Ammon's horn (tissue), 1 donor: ENCODE results near the gene TANGO2.

Source experiments
- DNase-seq: peaks from one replicate; pipeline ENCODE4 v3.0.0-alpha.2; 2016; ENCODE audit warnings: low spot score

TANGO2 gene, protein sequence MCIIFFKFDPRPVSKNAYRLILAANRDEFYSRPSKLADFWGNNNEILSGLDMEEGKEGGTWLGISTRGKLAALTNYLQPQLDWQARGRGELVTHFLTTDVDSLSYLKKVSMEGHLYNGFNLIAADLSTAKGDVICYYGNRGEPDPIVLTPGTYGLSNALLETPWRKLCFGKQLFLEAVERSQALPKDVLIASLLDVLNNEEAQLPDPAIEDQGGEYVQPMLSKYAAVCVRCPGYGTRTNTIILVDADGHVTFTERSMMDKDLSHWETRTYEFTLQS

DNA sequence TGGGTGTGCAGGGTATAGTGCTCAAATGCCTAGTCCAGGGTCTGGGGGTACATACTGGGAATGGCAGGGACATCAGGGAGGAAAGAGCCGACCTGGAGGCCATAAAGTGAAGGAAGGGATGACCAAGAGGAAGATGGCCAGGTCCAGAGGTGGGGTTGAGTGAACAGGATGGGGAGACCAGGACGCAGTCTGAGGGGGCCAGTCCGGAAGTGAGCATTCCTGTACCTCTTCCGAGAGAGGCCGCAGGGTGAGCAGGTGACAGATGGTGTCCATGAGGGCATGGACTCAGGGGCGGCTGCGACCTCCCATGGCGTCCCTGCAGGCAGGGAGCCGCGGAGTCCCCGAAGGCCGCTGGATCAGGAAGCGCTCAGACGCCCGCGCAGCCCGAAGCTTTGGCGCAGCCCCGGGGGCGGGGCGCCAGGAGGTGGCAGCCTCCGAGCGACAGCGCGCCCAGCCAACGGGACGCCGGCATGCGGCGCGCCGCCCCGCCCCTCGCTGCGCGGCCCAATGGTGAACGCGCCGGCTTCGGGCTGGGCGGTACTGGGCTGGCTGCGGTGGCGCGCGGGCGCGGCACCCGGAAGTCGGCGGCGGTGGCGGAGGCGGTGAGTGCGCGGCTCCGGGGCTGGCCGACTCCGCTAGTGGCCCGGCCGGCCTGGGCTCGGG is at the start of gene TANGO2:
TANGO2 (plus strand) TSS at position 578 of the 663 bp plus-strand sequence. CDS start 15,689 bp downstream, outside the sequence.
- peak; percentile 93 for DNase-seq

DNA sequence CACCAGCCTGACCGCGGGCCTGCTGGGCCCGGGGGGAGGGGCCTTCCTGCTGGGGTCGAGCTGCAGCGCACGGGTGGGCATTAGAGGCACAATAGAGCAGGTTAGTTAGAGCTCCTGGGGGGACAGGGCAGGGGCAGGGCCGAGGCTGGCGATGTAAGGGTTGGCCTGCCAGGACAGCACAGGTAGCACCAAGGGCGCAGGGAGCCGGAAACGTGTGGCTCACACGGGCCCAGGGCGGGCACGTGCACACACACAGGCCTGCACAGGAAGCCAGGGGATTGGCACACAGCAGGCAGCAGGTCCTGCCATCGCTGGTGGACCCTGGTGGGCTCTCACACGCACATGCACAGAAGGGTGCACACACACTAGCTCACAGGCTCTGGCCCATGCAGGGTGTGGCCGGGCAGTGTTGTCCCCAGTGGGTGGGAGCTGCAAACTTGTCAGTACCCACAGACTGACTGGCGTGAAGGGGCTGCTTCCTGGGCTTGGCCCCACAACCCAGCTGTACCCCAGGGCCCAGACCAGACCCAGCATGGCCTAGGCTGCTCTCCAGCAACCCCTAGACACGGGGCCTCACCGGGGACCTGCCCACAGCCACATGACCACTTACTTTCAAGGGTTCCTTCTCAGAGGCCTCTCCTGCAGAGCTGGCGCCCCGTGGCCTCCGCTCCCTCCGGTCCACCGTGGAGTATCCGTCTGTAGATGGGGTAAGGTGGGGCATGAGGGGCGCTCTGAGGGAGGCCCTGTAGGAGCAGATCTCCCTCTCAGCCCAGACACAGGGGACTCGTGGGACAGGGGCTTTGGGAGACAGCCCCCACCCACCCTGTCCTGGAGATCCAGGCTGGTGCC is 49.4 kb upstream of the TANGO2 start:
- no peak for DNase-seq

DNA sequence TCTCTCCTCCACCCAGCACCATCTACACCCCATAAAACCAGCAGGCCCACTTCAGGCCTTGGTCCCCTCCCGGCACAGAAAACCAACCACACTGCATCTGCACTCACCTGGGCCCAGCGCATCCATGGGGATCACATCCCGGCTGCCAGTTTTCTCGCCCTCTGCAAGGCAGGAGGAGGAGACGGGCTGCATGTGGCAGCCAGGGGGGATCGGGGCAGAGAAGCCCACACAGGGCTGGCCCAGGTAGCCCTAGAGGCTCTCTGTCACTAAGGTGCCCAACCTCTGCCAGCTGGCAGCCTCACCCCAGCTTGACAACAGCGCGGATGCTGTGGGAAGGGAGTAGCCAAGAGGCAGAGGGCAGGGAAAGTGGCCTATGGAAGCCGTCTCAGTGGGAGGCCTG is 48.7 kb upstream of the TANGO2 start:
- no peak for DNase-seq

DNA sequence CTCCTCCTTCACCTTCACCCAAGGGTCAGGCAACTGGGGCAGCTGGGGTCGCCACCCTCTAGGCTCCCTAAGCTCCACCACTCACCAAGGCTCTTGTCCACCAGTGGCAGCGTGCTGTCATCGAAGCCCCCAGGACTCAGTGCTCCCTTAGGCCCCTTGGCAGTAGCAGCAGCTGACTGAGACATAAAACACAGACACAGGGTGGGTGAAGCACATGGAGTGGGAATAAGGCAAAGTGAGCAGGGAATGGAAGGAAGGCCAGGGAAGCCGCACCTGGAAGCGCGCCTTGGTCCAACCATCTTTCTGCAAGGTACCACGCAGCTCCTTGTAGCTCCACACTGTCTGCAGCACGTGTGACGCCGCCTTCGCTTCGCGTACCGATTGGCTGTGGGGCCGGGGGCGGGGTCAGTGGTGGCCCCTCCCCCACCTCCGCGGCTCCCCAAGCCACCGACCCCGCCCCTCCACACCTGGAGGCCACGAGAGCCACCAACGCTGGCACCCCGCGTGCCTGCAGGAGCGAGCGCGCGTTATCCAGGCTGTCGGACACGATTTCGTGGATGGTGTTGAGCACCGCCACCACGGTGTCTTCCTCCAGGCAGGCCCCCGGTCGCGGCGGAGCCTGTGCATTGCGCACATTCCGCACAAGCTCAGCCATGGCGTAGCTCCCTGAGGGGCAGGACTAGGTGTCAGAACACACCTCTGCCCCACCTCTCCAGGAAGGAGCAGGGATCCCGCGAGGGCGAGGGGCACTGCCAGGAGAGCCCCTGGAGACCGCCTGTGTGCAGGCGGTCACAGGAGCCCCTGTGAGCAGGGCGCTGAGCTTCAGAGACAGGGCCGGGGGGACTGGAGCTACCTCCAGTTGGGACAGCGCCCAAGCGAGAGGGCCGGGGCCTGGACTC is 48.0 kb upstream of the TANGO2 start:
- DNase-seq, result no peak

DNA sequence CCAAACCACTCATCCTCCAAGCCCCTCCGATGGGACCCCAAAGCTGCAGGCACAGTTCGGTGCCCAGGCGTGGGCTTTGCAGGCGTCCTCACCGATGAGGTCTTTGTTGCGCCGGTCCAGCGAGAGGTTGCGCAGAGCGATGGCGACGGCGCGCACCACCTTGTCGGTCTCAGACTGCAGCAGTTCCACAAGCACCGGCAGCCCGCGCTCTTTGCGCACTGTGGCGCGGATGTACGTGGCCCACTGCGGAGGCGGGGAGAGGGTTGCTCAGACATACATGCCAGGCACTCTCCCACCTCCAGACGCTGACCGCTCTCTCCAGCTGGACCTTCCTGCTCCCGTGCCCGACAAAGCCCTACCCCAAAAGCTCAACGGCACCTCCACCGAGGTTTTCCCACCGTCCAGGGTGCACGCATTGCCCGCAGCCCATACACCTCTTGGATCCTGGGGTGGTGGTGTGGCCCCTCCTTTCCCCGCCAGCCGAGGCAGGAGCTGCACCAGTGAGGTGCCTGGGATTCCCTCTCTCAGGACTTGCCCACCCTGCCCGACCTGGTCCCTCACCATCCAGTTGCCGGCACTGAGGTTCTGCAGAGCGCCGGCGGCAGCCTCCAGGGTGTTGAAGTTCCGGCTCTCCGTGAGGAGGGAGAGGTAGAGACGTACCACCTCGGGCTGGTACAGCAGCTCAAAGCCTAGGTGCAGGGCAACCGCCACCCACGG is 47.2 kb upstream of the TANGO2 start:
- DNase-seq, result no peak

DNA sequence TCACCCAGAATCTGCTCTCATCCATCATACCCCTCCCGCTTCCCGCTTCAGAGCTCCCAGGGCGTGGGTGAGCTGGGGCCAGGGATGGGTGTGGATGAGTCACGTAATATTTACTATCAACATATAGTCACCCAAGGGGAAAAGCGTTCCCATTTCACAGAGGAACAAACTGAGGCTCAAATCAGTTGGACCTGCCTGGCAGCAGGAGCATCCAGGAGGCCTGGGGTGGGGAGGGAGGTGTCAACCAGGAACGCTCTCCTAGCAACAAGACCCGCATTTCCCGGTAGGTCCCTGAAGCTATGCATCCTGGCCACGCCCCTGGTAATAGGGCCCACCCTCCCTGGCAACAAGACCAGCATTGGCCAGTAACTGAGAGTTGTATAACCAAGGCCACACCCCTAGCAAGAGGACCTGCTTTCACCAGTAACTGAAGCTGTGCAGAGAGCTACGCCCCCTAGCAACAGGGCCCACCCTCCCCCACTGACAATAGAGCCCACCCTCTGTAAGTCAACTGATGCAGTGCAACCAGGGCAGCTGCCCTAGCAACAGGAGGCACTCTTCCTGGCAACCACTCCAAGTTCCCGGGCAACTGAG is 46.5 kb upstream of the TANGO2 start:
- DNase-seq, result peak; percentile 69

DNA sequence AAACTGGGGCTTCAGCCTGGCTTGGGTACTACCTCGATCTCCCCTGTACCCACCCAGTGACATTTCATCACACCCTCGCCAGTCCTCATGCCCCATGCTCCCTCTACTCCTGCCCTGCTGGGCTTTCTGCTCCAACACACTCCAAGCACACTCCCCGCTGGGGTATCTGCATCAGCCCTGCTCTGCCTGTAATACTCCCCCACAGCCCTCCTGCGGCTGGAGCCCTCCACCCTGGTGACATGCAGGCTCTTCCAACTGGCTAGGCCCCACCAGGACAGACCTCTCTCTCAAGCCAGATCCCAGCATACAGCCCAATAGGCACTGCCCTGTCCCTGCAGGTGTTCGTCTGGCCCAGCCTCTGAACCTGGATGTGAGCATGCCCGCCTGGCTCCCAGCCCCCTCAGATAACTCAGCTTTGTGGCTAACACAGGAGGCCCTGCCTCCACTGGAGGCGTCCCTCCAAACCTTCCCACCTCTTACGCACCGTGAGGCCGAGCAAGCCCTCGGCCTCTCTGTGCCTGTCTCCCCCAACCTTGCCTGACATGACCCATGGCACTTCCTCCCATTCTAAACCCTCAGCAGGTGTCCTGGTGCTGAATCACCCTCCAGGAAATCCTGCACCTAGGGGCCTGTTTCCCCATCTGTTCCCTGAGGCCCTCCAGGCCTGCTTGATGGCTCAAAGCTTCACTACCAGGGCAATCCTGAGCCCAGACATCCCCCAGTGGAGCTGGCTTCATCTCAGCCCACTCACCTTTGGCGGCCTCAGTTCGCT is 45.8 kb upstream of the TANGO2 start:
- no peak for DNase-seq

DNA sequence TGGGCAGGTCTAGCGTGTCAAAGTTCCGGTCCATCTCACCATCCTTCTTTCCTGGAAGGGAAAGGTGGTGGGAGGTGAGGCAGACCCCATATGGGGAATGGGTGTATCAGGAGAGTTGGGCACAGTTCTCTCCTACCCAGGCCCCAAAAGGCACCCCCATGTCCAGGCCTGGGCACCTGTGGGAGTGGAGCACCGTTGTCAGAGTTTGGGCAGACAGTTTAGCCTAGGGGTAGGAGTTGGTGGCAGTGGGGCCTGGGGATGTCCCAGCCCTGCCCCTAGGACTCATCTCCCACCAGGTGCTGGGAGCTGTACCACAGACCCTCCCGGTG is 45.2 kb upstream of the TANGO2 start:
- DNase-seq, result no peak

DNA sequence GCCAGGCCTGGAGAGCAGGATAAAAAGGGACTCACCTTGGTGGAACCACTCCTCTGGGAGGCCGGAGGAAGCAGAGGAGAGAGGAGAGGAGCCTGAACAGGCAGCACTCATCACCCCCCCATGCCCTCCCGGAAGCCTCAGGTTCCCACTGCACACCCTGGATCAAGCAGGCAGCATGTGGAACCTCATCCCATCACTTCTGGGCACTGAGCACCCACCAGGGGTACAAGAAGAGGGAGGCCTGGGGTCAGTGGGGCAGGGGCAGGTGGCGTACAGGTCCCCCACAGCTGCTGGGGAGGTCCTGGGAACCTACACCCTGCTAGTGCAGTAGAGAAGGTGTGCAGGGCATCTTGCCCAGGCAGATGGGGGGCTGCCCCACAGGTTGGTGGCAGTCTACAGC is 44.2 kb upstream of the TANGO2 start:
- no peak for DNase-seq

DNA sequence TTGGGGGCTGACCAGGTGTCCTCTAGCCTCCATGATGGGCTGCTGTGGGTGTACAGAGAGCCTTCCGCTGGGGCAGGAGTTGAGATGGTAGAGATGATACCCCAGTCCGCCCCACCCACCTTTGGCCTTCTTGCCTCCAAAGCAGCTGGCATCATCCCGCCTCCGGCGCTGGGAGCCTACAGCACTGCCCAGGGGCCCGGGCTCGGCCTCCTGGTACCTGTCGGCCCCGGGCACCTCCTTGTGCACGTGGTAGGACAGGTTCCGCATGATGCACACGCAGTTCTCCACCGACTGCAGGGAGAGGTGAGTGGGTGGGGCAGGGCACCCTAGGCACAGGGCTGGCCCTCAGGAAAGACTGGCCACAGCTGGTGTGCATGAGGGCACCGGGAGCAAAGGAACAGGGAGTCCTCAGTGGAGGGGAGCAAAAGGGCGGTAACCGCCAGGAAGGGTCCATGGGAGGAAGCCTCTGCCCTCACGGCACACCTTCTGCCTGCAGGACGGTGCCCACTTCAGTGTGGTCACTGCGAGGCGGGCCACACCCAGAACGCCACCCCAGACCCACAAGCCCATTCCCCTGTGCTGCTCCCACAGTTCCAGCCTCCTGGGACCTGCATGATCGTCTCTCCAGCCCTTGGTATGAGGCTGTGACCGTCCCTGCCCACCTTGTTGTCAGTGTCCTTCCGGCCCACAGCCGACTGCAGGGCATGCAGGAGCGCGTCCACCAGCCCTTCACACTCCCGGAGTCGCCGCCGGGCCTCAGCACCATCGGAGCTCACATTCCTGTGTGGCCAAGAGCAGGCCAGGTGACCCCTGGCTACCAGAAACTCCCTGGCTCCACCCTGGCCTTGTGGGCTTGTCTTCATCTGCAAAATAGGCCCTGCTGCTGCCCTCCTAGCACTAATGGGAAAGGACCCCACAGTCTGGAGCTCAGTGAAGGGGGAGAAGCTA is 43.3 kb upstream of the TANGO2 start:
- no peak for DNase-seq

DNA sequence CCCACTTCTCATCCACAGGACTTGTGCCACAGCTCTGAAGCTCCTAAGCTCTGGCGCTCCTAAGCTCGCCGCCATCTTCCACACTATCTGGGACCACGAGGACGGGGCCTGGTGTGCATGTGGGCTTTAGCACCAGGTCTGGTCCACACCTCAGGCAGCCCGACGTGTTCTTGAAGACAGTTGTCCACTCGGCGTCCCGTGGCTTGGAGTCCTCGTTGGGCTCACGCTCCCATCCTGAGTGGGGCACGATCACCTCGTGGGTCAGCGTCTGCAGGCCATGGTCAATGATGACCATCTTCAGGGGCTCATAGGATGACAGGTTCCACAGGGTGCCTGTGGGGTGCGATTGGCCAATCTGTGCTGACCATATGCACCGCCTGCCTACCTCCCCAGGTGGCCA is 42.2 kb upstream of the TANGO2 start:
- no peak for DNase-seq

DNA sequence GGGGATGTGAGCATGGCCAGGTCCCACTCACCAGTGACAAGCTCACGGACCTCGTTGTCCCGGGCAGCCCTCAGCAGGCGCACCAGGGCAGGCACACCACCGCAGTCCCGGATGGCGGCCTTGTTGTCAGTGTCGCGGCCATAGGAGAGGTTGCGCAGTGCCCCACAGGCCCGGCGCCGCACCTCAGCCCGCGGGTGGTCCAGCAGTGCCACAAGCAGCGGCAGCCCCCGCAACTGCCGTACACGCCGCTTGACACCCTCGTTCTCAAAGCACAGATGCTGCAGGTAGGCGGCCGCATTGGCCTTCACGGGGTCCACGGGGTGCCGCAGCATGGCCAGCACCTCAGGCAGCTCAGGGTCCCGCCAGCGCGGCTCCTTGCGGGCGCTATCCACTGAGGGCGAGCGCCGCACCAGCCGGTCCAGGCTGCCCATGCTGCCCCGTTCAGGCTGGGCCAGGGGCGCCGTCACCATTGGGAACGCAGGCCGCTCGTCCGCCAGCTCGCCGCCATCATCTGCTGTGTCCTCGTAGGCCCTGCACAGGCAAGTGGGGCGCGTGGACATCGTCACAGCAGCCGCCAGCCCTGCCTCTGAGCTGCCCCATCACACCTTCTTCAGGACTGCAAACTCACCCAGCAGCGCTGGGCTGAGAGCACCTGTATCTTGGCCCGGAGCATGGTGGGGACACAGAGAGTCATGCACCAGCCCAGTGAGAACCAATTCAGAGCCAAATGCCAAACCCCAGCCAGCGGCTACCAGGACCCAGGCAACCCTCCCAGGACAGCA is 41.0 kb upstream of the TANGO2 start:
- no peak for DNase-seq

DNA sequence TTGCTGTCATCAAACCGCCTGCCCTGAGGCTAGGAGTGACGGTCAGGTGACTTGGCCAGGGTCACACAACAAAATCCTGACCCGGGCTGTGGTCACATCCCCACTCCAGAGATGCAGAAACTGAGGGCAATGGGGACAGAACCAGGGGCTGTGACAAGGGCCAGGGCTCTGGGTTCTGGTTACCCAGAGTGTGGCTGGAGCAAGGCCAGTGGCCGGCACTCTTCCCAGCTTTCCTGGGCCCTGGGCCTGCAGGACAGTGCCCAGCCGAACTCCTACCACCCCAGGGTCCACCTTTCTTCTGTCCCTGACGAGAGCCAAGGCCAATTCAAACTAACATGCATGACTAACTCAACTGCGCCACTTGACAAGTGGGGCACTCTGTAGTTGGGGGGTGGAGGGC is 40.1 kb upstream of the TANGO2 start:
- no peak for DNase-seq

DNA sequence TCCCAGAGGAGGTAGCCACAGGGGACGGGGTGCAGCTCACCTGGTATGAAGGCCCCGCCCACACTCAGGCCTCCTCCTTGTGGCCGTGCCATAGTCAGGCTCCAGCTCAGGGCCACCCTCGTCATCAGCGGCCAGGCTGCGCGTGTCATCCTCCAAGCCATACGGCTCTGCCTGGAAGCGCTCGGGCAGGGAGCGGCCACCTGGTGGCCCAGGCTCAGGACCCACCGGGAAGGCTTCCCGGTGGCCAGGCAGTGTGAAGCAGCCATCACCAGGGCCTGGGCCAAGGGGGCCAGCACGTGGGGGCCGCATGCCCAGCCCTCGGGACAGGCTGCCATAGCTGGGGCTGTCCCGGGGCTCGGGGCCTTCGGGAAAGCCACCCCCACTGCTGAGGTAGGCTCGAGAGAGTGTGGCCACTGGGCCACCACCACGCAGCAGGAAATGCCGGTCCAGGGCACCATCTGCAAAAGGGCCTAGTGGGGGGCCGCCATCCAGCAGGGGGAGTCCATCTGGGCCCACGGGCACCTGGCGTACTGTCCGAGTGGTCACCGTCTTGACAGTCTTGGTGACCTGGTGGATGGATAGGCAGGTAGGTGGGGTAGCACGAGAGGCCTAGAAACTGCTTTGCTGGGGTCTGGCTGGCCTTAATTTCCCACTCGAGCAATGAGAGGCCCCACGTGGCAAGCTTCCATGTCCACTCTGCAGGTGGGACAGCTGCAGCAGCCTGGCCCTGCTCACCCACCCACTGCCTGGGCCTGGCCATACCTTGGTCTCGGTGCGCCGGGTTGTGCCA is 39.5 kb upstream of the TANGO2 start:
- DNase-seq, result no peak

DNA sequence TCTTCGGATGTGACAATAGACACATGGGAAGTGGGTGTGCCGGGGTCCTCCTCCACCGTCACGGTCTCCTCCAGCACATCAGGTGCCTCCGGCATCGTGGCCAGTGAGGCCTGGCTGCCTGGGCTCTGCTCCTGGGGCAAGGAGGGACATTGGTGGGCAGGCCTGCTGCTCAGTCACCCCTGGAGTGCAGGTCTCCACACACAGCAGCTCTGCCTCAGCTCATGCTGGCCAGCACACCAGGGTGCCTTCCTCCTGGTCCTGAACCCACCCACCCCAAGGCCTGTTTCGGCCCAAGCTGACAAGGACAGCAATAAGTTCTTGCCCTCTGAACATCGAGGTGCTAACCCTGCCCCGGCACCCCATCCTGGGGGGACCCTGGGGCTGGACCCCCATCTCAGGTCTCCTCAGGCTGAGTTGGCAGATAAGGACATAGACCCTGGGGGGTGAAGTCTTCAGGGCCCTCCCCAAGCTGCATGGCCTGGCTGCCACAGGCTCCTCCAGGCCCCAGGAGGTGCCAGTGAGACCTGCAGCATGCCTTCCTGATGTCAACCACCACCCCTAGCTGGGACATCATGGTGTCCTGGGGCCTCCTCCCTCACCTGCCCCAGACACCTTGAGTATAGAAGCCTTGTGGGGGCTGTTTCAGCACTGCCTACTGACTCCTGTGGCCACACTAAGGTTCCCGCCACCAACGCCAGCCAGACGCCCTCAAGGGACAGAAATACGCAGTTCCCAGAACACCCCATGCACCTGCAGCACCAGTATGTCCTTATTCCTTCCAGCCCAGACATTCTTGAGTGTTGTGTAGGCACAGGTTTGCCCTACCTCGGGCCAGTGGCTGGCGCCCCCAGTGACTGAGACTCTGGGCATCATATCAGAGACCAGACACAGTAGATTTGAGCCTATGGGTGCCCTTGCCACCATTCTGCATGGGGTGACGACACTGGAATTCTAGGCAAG is 38.7 kb upstream of the TANGO2 start:
- no peak for DNase-seq

DNA sequence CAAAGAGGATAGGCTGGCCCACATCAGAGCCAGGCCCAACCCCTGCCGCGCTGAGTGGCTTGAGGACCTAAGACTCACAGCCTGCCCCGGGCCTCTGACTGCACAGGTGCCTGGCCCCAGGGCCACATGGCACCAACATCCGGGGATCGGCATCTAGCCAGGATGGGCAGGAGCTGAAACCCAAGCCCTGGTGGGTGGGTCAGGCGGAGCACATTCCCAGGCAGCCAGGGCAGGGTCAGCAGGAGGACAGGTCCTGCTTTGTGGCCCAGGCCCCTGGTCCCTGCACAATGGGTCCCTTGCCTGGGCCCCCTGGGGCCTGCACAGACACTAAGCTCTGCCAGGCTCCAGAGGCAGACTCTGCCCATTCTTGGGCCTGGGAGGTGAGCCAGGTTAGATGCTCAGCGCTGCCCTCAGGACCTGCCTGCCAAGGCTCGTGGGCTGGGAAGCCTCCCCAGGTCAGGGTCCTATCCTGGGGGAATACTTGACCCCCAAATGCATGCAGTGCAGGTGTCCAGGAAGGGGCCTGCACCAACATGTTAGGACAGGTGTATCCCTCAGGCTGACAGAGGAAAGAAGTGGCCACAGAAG is 37.8 kb upstream of the TANGO2 start:
- DNase-seq, result no peak
